ENCODE data around the gene B3GNT7. TPM values are rescaled to one million over a fixed set of nuclear protein-coding genes. Genes with fewer than 3 reads are reported as not detected.

Gene B3GNT7
- polyA plus RNA-seq, 1 experiment: 0.15 TPM

DNA sequence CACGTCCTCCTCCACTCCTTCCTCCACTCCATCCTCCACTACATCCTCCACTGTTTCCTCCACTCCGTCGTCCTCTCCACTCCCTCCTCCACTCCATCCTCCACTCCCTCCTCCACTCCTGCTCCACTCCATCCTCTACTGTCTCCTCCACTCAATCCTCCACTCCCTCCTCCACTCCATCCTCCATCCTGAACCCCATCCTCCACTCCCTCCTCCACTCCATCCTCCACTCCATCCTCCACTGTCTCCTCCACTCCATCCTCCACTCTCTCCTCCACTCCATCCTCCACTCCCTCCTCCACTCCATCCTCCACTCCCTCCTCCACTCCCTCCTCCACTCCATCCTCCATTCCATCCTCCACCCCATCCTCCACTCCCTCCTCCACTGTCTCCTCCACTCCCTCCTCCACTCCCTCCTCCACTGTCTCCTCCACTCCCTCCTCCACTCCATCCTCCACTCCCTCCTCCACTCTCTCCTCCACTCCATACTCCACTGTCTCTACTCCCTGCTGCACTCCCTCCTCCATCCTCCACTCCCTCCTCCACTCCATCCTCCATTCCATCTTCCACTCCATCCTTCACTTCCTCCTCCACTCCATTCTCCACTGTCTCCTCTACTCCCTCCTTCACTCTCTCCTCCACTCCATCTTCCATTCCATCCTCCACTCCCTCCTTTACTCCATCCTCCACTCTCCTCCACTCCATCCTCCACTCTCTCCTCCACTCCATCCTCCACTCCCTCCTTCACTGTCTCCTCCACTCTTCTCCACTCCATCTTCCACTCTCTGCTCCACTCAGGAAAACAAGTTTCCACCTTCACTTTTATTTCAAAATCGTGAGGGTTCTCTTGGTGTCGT, 14.3 kb upstream of the B3GNT7 start:
- Histone ChIP-seq H3K36me3 (ENCODE audit: control insufficient read depth, insufficient read depth, low read length) (no peaks in the 10 kb centered on the region), H3K27me3 (ENCODE audit: control insufficient read depth, insufficient read depth, low read length) (peaks cover 2% of the 10 kb centered on the region; the same call in 1 of the 2 replicates), H3K4me3 (ENCODE audit: low read depth, low read length) (no peak overlapping the region)
- ChIA-PET POLR2A (no interaction called here), CTCF (no interaction called here)
- DNase-seq (ENCODE audit: low read depth): no peak
- no peak for TF ChIP-seq CTCF (IDR thresholded peaks at IDR 0.05; ENCODE audit: insufficient read depth, low read depth, low read length)

- ChIA-PET POLR2A (no interaction called here), CTCF (no interaction called here)
Measured at GRCh38 chr2:231382116-231382515, 13.4 kb upstream of the B3GNT7 start.

GRCh38 chr2:231383416-231384108, 11.9 kb upstream of the B3GNT7 start:
- no peaks in the 10 kb centered on the region for H3K36me3 ChIP-seq (ENCODE audit: control insufficient read depth, insufficient read depth, low read length)
- ChIA-PET CTCF (no interaction called here), POLR2A (no interaction called here)
- no peak overlapping the region for H3K4me3 ChIP-seq (ENCODE audit: low read depth, low read length)
- TF ChIP-seq CTCF (IDR thresholded peaks at IDR 0.05; ENCODE audit: insufficient read depth, low read depth, low read length): no peak
- no peaks in the 10 kb centered on the region for H3K27me3 ChIP-seq (ENCODE audit: control insufficient read depth, insufficient read depth, low read length)
- no peak for DNase-seq (ENCODE audit: low read depth)

More at GRCh38 chr2:231382116-231382515, 13.4 kb upstream of the B3GNT7 start:
- no peaks in the 10 kb centered on the region for H3K27me3 ChIP-seq (ENCODE audit: control insufficient read depth, insufficient read depth, low read length)
- TF ChIP-seq CTCF (IDR thresholded peaks at IDR 0.05; ENCODE audit: insufficient read depth, low read depth, low read length): no peak
- no peak for DNase-seq (ENCODE audit: low read depth)
- H3K4me3 ChIP-seq (ENCODE audit: low read depth, low read length): no peak overlapping the region
- H3K36me3 ChIP-seq (ENCODE audit: control insufficient read depth, insufficient read depth, low read length): no peaks in the 10 kb centered on the region

- Histone ChIP-seq H3K27me3 (ENCODE audit: control insufficient read depth, insufficient read depth, low read length) (no peaks in the 10 kb centered on the region), H3K36me3 (ENCODE audit: control insufficient read depth, insufficient read depth, low read length) (no peaks in the 10 kb centered on the region), H3K4me3 (ENCODE audit: low read depth, low read length) (no peak overlapping the region)
- no peak for DNase-seq (ENCODE audit: low read depth)
- CTCF ChIA-PET: no interaction called here
- POLR2A ChIA-PET: no interaction called here
- TF ChIP-seq CTCF (IDR thresholded peaks at IDR 0.05; ENCODE audit: insufficient read depth, low read depth, low read length): no peak
Measured at GRCh38 chr2:231384109-231384435, 11.4 kb upstream of the B3GNT7 start.

- TF ChIP-seq CTCF (IDR thresholded peaks at IDR 0.05; ENCODE audit: insufficient read depth, low read depth, low read length): no peak
- ChIA-PET POLR2A (no interaction called here), CTCF (no interaction called here)
- Histone ChIP-seq H3K36me3 (ENCODE audit: control insufficient read depth, insufficient read depth, low read length) (no peaks in the 10 kb centered on the region), H3K4me3 (ENCODE audit: low read depth, low read length) (no peak overlapping the region), H3K27me3 (ENCODE audit: control insufficient read depth, insufficient read depth, low read length) (no peaks in the 10 kb centered on the region)
- no peak for DNase-seq (ENCODE audit: low read depth)
Measured at GRCh38 chr2:231384970-231385369, 10.5 kb upstream of the B3GNT7 start.
